NCI-H2196 treated with DMSO at 0.1 percent for 48 hours (cell line): ENCODE data around the gene RBM19.
"Not testable (repeated sequence)": the region's sequence is repeated elsewhere in the genome, so short reads cannot be mapped to it uniquely, and the experiment has no call there.

Experiments
- DNase-seq: peaks from one replicate; lab custom pipeline; 2025; ENCODE audit not compliant: unreplicated experiment; lab: John Stamatoyannopoulos, UW

The RBM19 gene

GRCh38 chr12:113815031-113815430 is 151.1 kb downstream of the RBM19 start:
- peak; percentile 42 for DNase-seq

GRCh38 chr12:113813229-113813541 is 152.9 kb downstream of the RBM19 start:
- DNase-seq, result no peak

GRCh38 chr12:113812411-113813228 is 153.5 kb downstream of the RBM19 start:
- DNase-seq, result no peak

GRCh38 chr12:113809462-113810220 is 156.5 kb downstream of the RBM19 start:
- DNase-seq, result not testable (repeated sequence)

DNA sequence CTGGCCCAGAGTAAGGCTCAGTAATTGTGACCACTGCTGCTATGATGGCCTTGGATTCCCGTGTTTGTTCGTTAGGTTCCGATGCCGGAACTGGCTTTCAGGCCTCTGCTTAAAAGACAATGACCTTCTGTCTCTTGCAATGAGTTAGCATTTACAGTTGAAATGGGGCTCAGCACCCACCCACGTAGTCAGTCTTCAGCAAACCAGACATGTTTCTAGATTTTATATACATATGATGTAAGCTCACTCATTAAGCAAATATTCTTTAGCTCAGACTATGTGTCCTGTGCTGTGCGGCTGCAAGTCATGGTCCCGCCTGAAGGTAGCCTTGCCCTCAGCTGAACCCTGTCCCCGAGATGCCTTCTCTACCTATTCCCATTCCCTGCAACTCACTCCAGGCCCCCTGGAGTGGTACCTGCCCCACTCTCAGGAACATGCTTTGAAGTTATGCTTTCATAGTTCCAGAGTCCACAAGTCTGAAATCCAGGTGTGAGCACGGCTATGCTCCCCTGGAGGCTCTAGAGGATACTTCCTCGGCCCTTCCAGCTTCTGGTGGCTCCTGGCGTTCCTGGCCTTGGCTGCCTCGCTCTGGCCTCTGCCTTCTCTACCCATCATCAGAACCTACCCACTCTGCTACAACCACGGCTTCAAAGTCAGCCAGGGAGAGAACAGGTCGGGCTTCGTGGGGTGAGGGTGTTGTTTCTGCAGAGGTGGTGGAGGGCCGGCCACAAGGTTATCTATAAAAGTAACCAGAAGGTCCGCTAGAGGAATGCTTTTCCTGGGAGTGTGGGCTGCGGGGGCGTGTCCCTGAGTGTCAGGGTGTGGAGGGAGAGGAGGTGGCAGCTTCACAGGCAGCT is 157.8 kb downstream of the RBM19 start:
- DNase-seq, result no peak

DNA sequence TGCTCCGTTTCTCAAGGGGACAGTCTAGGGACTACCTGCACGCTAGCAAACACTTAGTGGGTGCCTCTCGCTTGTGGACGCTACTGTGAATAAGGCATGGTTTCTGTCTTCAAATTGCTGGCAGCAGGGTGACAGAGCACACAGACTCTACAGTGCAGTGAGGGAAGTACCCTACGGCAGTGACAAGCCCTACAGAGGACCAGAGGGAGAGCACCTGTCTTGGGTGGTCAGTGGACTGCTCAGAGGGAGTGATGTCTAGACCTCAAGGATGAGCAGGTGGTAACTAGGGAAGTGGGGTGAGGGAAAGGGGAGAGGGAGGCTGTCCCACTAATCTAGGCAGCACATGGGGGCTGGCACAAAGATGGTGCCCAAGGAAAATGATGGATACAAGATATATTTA is 160.5 kb downstream of the RBM19 start:
- DNase-seq, result no peak

DNA sequence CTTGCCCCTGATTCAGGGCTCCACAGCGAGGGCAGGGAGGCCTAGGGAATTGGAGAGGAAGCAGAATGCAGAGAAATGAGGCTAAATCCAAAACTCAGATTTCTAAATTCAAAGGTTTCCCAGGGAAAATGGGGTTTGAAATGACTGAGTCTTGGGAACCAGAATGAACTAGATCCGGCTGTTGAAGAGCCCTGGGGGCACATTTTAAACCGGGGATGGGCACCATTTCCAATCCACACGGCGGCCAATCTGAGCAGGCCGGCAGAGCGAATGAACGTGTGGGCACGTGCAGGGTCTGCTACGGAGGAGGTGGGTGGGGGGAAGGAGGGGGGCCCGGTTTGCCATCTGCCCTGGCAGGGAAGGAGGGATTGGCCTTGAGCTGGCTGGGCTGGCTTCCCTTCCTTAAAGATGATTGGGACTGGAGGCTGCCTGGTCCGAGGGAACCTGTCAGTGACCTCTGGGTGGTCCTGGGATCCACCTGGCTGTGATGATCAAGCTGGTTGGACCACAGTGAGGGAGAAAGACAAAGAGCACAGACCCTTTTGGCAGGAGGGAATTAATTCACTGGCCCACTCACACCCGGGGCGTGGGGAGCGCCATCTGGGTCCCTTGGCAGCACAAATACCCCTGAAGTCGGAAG is 161.0 kb downstream of the RBM19 start:
- no peak for DNase-seq

GRCh38 chr12:113803759-113804140 is 162.4 kb downstream of the RBM19 start:
- no peak for DNase-seq

- no peak for DNase-seq
These were observed 163.0 kb downstream of the RBM19 start for GRCh38 chr12:113802966-113803758.

DNA sequence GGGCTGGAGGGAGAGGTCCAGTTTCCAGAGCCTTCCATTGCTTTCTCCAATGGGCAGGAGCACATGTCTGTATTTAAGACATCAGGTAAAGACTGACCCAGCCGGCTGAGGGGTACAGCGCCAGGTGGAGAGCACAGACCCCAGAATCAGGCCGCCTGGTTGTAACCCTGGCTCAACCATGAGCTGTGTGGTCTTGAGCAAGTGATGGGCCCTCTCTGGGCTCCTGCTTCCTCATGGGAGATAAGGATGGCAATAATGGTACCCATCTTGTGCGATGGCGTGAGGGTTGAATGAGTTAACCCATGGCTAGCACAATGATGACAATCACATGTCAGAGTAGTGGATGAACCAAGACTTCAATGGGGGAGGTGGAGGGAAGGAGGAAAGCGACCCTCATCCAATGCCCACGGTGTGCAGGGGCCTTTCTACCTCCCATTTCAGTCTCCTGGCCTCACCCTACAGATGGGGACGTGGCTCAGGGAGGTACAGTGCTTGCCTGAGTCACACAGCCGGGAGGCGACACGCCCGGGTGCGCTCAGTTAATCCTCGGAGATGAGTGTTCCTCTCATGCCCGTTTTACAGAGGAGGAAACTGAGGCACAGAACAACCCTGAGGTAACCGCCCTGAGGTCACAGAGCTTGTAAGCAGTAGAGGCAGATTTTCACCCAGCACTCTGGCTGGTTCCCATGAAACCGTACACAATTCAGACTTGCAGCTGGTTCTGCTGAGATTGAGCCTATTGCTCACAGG is 163.9 kb downstream of the RBM19 start:
- no peak for DNase-seq

DNA sequence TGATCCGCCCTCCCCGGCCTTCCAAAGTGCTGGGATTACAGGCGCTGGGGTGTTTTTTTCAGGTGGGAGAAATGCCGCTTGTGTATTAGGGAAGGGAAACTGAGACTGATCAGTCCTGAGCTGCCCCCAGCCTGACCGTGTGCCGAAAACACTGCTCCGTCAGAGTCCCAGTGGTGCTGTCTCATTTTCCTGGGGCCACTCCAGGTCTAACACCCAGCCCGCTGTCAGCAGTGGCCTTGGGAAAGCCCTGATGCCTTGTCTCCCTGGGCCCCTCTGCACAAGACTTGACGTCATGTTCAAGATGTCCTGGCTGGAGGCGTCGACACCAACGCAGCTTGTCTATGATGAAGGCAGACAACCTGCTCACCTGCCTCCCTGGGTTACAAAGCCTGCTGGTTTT is 165.9 kb downstream of the RBM19 start:
- DNase-seq, result no peak

DNA sequence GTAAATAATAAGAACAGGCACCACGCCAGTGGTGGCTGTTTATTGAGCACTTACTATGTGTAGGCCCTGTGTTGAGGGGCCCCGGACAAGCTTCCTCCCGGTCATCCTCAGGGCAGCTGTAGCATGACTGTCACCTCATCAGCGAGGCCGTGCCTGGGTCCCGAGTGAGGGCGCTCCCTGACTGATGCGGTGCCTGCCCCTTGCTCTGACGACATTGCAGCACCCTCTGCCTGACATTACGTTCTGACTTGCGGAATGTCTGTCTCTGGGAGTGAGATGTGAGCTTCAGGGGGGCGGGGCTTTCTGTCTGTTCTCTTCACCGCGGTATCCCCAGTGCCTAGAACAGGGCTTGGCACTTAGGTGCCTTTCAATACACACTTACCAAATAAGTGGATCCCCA is 167.6 kb downstream of the RBM19 start:
- DNase-seq, result no peak

GRCh38 chr12:113797535-113797868 is 168.6 kb downstream of the RBM19 start:
- no peak for DNase-seq

GRCh38 chr12:113796852-113797534 is 169.1 kb downstream of the RBM19 start:
- no peak for DNase-seq

GRCh38 chr12:113796066-113796827 is 169.9 kb downstream of the RBM19 start:
- DNase-seq, result no peak

DNA sequence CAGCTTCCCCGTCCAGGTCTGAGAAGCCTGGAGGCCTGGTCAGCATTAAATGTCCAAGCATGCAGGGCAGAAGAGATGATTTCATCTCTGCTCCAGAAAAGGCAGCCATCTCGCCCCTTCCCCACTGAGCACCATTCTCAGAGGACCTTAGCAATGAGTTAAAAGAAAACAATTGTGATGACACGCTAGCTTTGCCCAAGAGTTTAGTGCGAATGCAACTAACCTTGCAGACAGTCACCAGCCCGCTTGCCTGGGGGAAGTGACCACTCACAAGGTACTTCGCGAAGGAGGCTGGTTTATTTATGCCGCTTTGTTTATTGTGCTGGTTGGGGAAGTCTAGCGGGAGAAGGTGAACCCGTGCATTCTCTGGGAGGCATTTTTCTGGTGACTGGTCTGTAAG is 170.7 kb downstream of the RBM19 start:
- DNase-seq, result no peak

DNA sequence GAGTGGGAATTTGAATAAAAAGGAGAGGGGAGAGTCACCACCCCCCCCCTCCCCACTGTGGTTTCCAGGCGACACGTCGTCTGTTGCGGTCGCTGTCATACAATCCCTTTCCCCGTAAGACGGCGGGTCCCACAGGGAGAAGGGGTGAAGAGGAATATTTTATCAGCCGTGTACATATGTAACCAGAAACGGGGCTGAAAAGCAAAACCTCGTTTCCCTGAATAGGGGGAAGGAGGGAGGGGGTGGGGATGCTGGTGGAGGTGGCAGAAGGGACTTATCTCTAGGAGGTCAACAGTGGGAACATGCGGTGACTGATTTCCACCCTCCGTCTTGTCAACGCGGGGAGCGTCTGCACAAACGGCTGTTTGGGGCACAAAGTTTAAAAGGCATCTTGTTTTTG is 171.4 kb downstream of the RBM19 start:
- DNase-seq, result no peak

- no peak for DNase-seq
These were observed 172.9 kb downstream of the RBM19 start for GRCh38 chr12:113793250-113793649.

GRCh38 chr12:113792450-113792849 is 173.7 kb downstream of the RBM19 start:
- DNase-seq, result no peak
